Measurements from ENCODE around the gene CCDC15. TPM values are rescaled to one million over a fixed set of nuclear protein-coding genes. Genes with fewer than 3 reads are reported as not detected.

Gene CCDC15
- total RNA-seq, 3 donors from 2014 or later, result 0.73 to 1.8 (median 1.6) TPM

DNA sequence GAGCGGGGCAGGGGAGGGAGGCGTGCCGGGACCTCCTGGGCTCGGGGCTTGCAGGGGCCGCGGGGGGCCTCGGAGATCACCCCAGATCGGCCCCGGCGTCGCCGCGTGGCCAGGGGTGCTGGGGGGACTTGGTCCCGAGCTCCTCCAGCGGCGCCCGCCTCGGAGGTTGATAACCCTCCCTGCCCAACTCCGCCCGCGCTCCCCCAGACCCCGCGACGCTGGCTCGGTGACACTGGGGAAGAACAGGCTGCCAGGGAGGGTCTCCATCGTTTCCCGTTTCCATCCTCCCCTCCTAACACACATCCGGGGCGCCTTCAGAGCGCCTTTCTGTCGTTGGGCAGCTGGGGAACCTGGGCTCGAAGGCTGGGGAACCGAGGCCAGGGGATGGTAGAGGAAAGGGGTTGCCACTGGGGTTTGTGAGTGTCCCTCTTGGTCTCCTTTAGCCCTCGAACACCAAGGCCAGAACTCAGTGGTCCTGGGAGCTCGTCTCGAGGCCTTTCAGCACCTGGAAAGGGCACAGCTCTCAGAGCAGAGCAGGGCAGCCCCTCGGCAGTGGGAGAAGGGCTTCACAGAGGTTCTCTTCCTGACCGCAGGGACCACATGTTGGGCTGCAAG lies 109.5 kb downstream of the CCDC15 start:
- TF ChIP-seq, protein P1, sequence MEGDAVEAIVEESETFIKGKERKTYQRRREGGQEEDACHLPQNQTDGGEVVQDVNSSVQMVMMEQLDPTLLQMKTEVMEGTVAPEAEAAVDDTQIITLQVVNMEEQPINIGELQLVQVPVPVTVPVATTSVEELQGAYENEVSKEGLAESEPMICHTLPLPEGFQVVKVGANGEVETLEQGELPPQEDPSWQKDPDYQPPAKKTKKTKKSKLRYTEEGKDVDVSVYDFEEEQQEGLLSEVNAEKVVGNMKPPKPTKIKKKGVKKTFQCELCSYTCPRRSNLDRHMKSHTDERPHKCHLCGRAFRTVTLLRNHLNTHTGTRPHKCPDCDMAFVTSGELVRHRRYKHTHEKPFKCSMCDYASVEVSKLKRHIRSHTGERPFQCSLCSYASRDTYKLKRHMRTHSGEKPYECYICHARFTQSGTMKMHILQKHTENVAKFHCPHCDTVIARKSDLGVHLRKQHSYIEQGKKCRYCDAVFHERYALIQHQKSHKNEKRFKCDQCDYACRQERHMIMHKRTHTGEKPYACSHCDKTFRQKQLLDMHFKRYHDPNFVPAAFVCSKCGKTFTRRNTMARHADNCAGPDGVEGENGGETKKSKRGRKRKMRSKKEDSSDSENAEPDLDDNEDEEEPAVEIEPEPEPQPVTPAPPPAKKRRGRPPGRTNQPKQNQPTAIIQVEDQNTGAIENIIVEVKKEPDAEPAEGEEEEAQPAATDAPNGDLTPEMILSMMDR (IDR thresholded peaks at IDR 0.05), result no peak
- peaks cover 8% of the 10 kb centered on the region for H3K4me1 ChIP-seq (ENCODE audit: low read depth)
- intact Hi-C loops (cut with DNase I, micrococcal nuclease), result no loop called here
- no peak for DNase-seq
- ATAC-seq, result peak; percentile 9
- no peaks in the 10 kb centered on the region for H3K36me3 ChIP-seq (ENCODE audit: low read depth)
- H3K4me3 ChIP-seq, result peak overlapping the region; percentile 9
- no peaks in the 10 kb centered on the region for H3K9me3 ChIP-seq

DNA sequence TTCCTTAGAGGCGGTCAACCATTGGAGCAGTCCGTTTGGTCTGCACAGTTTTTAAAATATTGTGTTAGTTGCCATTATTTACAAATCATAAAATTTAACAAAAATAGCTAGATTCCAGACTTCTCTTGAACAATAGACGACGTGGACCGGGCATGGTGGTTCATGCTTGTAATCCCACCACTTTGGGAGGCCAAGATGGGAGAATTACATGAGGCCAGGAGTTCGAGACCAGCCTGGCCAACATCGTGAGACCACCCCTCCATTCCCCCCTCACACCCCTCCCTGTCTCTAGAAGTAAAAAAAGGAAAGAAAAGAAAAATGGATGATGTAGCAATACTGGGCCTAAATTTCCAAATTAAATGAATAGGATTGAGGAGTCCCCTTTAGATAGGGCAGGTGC lies 110.1 kb downstream of the CCDC15 start:
- H3K4me1 ChIP-seq (ENCODE audit: low read depth), result peaks cover 8% of the 10 kb centered on the region

DNA sequence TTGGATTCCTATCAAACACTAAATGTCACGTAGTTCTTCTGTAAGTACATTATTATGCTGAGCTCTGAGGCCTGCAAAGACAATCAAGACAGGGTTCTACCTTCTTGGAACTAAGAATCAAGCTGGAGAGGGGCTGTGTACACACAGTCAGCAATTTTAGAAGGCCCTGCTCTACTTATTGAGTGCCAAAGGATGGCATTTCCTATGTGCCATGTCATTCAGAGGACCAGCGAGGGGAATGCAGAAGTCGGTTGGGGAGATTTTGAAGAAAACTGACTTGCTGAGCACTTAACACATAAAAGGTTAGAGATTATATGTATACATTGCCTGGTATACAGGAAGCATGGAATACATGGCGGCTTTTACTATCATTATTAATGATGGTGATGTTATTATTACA lies 114.4 kb downstream of the CCDC15 start:
- ATAC-seq (no peak), DNase-seq (no peak)
- H3K4me1 ChIP-seq (ENCODE audit: low read depth), result peaks cover 9% of the 10 kb centered on the region
- TF ChIP-seq, protein P1 (IDR thresholded peaks at IDR 0.05), result no peak
- H3K4me3 ChIP-seq, result no peak overlapping the region
- H3K9me3 ChIP-seq, result no peaks in the 10 kb centered on the region
- H3K36me3 ChIP-seq (ENCODE audit: low read depth), result no peaks in the 10 kb centered on the region
- intact Hi-C loops (cut with DNase I, micrococcal nuclease), result no loop called here

More for the DNA sequence above, 110.1 kb downstream of the CCDC15 start:
- ATAC-seq (no peak), DNase-seq (no peak)
- intact Hi-C loops (cut with DNase I, micrococcal nuclease), result no loop called here
- TF ChIP-seq, protein P1 (IDR thresholded peaks at IDR 0.05), result no peak
- Histone ChIP-seq H3K4me3 (no peak overlapping the region), H3K9me3 (no peaks in the 10 kb centered on the region), H3K36me3 (ENCODE audit: low read depth) (no peaks in the 10 kb centered on the region)

DNA sequence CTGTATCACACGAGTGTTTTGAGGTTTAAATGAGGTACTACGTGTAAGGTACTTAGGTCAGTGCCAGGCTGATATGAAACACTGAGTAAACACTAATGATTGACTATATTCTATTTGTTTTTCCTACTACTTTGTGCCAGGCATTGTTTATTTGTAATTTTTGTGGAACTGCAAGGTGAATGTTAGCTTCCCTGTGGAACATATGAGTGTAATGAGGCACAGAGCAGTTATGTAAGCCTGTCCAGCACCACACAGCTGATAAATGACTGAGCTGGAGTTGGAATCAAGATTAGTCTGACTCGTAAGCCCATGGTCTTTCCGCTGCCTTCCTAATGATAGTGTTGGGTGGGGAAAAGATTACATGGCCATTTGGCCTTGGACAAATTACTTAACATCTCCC lies 115.0 kb downstream of the CCDC15 start:
- no peak for DNase-seq

DNA sequence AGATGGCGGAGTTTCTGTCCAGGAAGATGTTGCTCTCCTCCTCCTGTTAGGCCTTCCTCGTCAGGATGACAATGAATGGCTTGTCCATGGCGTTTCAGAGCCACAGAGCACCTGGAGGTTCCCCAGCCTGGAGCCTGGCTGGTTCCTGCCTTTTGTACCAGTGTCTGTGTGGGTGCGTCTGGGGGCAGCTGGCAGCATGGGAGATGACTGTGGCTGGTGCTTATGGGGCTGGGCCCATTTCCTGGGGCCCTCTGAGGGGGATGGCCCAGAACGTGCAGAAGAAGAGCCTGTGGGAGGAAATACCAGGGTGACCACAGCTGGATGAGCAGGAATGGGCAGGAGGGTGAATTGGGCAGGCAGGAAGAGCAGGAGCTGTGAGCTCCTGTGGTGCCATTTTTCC lies 115.8 kb downstream of the CCDC15 start:
- Histone ChIP-seq H3K36me3 (ENCODE audit: low read depth) (no peaks in the 10 kb centered on the region), H3K4me3 (no peak overlapping the region), H3K9me3 (no peaks in the 10 kb centered on the region), H3K4me1 (ENCODE audit: low read depth) (peaks cover 4% of the 10 kb centered on the region)
- DNase-seq, result no peak
- ATAC-seq, result no peak
- intact Hi-C loops (cut with DNase I, micrococcal nuclease), result no loop called here
- TF ChIP-seq, protein P1 (IDR thresholded peaks at IDR 0.05), result no peak

More for the DNA sequence above, 115.0 kb downstream of the CCDC15 start:
- no peak for ATAC-seq
- Histone ChIP-seq H3K36me3 (ENCODE audit: low read depth) (no peaks in the 10 kb centered on the region), H3K4me1 (ENCODE audit: low read depth) (peaks cover 4% of the 10 kb centered on the region), H3K9me3 (no peaks in the 10 kb centered on the region), H3K4me3 (no peak overlapping the region)
- TF ChIP-seq, protein P1 (IDR thresholded peaks at IDR 0.05), result no peak
- intact Hi-C loops (cut with DNase I, micrococcal nuclease), result no loop called here
